ENCODE measurements around the gene PDE6H. TPM values are rescaled to one million over a fixed set of nuclear protein-coding genes. Genes with fewer than 3 reads are reported as not detected.

PDE6H gene
- total RNA-seq: not detected

DNA sequence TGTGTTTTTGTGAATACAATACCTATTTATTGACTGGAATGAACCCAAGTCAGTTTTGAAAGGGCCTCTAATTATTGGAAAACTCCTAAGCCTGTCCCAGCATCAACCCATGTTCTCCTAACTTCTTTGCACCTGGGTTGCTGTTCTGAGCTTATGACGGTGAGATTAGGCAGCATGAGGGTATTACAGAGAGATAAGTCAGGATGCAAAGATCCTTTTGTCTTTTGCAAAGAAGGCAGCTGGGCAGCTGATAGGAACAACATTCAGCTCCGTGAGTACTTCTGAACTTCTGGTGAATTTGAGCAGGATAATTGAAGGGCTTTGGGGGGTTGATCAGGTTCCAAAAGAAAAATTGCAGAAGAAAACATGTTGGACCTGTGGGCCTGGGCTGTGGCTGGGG is at the start of gene PDE6H:
Gene PDE6H (plus strand): TSS at position 227 of the 400 bp plus-strand sequence. CDS start 4,971 bp downstream, outside the sequence.
- ChIA-PET CTCF (interaction anchor here (1.0 kb wide), 1 partner anchor 62 kb away, joined by 3 read pairs; no protein-coding TSS in a partner anchor), POLR2A (no interaction called here)

DNA sequence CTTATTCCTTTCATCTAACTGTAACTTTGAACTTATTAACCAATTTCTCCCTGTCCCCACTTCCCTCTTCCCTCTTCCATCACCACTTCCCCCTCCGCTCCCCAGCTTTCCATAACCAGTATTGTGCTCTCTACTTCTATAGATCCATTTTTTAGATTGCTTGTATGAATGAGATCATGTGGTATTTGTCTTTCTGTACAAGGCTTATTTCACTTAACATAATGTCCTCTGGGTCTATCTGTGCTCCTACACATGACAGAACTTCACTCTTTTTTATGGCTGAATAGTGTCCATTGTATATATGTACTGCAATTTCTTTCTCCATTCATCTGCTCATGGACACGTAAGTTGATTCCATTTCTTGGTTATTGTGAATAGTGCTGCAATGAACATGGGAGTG is 48.9 kb upstream of the PDE6H start:
- CTCF ChIA-PET: interaction anchor here (1.2 kb wide), 1 partner anchor 72 kb away, joined by 3 read pairs; no protein-coding TSS in a partner anchor
- POLR2A ChIA-PET: no interaction called here

DNA sequence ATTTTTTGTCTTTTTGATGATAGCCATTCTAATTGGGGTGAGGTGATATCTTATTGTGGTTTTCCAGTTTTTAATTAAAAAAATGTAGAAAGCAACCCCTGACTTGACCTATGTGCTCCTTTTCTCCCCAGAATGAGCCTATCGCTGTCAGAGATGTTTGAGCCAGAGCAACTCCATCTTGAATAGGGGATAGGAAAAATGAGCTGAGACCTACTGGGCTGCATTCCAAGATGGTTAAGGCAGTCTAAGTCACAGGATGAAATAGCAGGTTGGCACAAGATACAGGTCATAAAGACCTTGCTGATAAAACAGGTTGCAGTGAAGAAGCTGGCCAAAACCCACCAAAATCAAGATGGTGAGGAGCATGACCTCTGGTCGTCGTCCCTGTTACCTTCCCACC is 48.3 kb upstream of the PDE6H start:
- POLR2A ChIA-PET: no interaction called here
- CTCF ChIA-PET: no interaction called here

DNA sequence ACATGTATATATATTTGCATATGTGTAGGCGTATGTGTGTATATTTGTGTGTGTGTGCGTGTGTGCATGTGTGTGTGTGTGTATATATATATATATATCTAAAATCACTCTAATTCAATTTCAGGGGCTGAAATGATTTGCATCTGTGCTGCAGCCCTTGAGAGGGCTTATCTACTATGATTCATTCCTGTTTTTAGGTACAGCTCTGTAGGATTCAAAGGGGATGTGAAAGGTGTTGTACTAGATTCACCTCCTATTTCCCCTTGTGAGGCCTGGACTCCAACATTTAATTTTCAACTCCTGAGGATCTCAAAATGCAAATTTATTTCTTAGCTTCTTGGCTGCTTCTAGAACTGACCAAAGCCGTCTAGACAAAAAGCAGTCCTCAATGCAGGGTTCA is 45.6 kb upstream of the PDE6H start:
- CTCF ChIA-PET: interaction anchor here (0.6 kb wide), 1 partner anchor 39 kb away, joined by 4 read pairs; no protein-coding TSS in a partner anchor
- POLR2A ChIA-PET: no interaction called here

DNA sequence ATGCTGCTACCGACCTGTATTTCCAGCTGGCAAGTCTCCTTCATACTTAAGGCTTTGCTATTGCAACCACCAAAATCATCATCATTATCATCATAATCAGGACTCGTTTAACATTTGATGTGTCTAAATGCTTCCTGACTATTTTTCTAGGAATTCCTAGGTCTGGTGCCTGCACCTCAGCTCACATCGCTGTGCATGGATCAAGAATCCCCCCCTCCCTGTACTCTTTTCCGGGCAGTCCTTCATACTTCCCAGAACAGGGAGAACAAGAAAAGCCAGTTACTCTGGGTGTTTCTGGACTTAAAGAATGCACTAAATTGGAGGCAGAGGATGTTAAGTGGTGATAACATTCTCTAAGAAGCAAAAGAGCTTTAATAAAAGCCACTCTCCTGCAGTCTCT is 43.9 kb upstream of the PDE6H start:
- CTCF ChIA-PET: interaction anchor here (0.6 kb wide), 1 partner anchor 46 kb away, joined by 4 read pairs; no protein-coding TSS in a partner anchor
- POLR2A ChIA-PET: no interaction called here

DNA sequence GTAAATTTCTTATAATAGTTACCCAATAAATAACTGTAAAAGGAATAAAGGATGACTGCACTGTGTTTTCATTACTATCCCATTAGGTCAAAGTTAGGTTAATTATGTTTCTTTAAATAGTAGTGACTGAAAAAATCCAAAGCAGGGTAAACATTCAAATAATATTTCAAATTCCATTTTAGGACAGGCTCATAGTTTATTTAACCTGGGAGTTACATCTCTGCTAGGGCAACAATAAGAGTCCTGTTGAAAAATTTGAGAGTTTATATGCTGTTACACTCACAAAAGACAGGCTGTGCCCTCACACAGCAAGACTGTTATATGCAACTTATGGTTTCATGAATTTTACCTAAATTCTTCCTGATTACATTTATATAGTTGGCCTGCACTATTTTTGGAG is 42.5 kb upstream of the PDE6H start:
- CTCF ChIA-PET: no interaction called here

DNA sequence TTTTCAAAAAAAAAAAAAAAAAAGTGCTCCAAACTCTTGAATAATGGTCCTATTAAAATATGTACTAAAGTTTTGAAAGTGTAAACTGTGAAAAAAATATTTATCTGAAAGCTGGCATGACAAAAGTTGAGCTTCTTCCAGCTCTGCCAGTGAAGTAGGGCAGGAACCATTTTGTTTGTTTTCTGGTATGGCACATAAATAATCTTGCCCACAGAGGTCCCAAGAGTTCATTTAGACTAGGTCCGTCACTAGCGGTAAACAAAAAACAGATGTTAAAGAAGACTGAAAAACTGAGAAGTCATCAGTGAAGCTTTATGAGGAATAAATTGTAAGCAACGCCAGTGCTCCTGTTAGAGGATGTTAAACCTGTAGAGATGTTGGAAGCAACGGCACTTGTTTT is 41.5 kb upstream of the PDE6H start:
- CTCF ChIA-PET: no interaction called here
- POLR2A ChIA-PET: no interaction called here

More for the DNA sequence above, 42.5 kb upstream of the PDE6H start:
- POLR2A ChIA-PET: no interaction called here

DNA sequence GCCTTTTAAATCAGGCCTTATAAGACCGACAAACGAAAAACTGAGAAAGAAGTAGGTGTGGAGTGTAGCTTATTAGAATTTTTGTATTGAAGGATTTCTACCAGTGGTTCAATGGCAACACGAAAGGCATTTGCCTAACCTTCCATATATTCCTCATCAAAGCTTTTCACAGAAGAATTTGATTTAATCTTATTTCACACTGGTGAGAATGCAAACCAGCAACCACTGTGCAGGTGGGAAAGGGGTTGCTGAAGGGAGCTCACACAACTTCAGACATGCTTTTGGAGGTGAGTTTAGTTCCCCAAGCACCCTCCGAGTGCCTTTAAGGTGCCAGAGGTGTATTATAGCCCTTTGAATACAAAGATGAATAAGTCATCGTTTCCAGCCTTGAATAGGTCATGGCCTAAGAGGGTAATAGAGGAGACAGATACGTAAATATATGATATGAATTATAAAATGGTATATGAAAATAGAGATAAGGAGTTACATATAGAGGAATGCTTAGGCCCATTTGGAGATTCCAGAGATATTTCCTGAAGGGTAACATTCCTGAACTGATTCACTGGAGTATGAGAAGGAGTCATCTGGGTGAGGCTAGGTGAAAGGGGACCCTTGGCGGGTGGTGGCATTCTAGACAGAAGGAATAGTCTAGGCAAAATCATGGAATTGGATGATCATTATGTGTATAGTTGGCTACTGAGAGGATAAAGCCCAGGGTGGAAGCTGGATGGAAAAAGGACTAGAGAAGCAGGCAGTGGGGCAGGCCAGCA is 40.9 kb upstream of the PDE6H start:
- ChIA-PET POLR2A (no interaction called here), CTCF (no interaction called here)

DNA sequence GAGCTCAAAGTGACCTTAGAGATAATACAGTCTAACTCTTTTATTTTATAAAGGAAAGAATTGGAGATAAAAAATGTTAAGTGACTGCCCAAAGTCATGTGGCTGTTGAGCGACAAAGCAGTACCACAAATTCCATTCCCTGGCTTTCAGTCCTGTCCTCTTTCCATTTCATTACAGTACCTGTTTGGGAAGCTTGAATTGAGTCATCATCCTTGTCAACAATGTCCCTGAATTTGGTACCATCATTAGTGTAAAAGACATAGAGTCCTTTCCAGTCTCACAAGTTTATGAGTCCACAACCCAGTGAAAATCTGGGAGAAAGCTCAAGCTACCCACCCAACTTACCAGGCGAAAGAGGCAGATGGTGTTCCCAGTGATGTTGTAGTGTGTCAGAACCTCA is 38.3 kb upstream of the PDE6H start:
- CTCF ChIA-PET: no interaction called here
- POLR2A ChIA-PET: no interaction called here

DNA sequence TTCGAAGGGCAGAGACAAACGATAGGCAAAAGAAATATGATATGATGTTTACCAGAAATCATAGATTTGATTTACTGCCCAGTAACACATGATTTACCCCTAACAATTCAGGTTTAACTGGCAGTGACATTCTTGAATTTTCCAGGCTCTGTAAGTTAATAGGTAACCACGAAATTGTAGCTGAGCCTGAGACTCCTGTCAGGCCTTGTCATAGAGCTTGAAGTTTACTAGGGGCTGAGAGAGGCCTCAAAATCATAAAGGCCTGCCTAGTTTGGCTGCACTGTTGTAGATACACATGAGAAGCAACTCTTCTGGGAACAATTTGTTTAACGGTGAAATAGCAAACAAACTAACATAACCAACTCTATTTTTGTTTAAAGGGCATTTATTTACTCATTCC is 37.8 kb upstream of the PDE6H start:
- ChIA-PET POLR2A (no interaction called here), CTCF (no interaction called here)

DNA sequence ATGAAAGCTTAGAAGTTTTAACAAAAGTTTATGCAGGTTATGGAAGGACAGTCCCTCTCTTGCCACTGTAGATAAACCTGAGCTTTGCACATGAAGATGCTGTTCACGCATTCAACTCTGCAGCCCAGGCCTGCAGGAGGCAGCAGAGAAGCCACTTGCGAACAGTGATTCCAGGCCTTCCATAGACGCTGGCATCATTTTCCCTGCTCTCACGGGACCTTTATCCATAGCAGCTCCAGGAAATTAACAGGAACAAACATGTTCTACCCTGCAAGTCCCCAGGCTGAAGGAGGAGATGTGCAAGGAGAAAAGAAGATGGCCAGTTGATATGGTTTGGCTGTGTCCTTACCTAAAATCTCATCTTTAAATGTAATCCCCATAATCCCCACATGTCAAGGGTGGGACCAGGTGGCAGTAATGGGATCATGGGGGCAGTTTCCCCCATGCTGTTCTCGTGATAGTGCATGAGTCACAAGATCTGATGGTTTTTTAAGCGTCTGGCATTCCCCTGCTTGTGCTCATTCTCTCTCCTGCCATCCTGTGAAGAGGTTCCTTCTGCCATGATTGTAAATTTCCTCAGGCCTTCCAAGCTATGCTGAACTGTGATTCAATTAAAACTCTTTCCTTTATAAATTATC is 36.5 kb upstream of the PDE6H start:
- ChIA-PET CTCF (interaction anchor here (0.8 to 1.5 kb wide), 2 partner anchors 8 to 59 kb away, joined by 3 to 6 read pairs; no protein-coding TSS in a partner anchor), POLR2A (no interaction called here)

DNA sequence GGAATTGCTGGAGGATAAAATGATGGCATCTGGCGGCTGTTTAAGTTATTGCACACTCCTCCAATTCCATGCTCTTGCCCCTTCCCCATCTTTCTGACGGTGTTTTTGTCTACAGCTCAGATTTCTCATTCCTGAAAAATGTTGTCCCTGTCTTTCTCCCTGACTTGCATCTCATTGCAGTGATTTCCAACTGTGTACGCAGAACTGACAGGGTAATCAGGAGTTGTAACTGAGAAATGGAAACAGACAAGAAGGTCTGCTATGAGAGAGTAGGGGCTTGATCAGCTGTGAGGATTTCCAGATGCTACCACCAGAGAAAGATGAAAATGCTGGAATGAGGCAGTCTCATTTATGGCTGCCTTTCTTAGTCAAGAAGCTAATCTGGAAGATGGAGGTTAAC is 35.8 kb upstream of the PDE6H start:
- POLR2A ChIA-PET: no interaction called here
- CTCF ChIA-PET: interaction anchor here (0.6 to 1.5 kb wide), 2 partner anchors 10 to 58 kb away, joined by 3 to 6 read pairs; no protein-coding TSS in a partner anchor

DNA sequence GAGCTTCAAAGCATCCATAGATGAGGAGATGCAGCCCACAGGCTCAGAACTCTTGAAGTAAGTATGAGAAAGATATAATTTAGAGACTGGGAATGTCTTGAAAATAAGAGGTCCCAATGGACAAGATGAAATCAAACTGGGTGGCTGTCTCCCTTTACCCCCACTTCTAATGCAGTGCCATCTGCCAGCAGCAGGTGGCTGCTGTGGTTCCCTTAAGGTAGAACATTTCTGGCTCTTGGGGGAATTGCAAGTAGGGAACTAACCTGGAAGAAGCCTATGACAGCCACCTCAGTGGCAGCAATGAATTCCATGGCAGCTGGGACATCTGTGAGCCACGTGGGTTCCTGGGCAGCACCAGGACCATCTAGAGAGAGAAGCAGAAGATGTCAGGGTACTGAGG is 35.2 kb upstream of the PDE6H start:
- CTCF ChIA-PET: interaction anchor here (0.6 to 1.4 kb wide), 2 partner anchors 10 to 58 kb away, joined by 3 to 9 read pairs; no protein-coding TSS in a partner anchor
- POLR2A ChIA-PET: no interaction called here

DNA sequence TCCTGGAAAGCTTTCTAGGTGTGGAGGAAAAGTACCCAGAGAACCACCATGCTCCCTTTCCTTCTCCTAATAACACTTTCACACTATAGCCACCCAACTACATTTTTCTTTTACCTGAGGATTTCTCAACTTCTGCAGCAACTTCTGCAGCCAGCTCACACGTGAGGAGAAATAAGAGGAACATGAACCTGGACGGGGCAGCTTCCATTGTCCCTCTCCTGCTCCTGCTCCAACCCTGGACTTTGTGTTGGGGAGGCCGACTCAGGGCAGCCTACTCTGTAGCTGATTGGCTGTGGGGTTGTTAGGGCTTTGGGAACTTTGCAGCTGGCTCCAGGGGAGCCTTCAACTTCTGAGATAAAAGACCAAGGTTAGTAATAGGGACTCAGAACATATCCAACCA is 34.5 kb upstream of the PDE6H start, which contains the start of gene ERP27:
Gene ERP27 (minus strand): TSS at position 237 of the 400 bp plus-strand sequence. CDS start 29 bp downstream, at position 208.
- ChIA-PET CTCF (interaction anchor here (1.4 kb wide), 1 partner anchor 57 kb away, joined by 9 read pairs; no protein-coding TSS in a partner anchor), POLR2A (no interaction called here)

DNA sequence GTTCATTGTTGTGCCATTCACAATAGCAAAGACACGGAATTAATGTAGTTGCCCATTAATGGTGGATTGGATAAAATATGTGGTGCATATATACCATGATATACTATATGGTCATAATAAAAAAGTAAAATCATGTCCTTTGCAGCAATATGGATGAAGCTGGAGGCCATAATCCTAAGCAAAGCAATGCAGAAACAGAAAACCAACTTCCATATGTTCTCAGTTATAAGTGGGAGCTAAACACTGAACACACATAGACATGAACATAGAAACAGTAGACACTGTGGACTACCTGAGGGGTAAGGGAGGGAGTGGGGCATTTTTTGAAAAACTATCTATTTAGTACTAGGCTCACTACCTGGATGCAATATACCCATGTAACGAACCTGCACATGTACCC is 31.5 kb upstream of the PDE6H start:
- POLR2A ChIA-PET: no interaction called here
- CTCF ChIA-PET: interaction anchor here (1.2 kb wide), 1 partner anchor 54 kb away, joined by 5 read pairs; no protein-coding TSS in a partner anchor

DNA sequence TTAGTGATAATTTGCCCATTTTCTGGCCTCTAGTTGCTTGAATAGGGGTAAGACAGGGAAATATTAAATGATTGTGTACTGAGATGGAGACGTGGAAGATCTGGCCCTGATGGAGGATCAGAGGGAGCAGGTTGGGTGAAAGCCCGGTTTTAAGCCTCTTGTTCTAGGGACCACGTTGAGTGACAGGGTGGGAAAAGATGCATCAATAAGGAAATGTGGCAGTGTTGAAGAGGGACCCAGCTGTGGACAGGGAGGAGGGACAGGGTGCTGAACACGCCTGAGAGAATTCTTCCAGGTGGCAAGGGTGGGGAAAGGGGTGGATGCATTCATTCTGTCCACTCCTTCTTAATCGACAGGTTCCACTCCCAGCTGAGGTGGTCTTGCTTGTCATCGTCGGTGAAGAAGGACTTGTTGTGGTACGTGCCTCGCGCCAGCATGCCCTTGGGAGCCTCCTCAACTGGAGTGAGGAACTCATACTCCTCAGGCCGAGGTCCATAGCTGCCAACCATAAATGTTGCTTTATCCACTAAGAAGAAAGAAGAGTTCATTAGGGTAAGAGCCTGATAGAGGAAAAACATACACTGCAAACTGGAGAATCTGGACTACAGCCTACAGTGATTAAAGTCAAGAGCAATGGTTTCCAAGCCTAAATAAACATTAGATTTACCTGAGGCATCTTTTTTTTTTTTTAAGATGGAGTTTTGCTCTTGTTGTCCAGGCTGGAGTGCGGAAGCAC is 30.5 kb upstream of the PDE6H start:
- ChIA-PET CTCF (no interaction called here), POLR2A (no interaction called here)

DNA sequence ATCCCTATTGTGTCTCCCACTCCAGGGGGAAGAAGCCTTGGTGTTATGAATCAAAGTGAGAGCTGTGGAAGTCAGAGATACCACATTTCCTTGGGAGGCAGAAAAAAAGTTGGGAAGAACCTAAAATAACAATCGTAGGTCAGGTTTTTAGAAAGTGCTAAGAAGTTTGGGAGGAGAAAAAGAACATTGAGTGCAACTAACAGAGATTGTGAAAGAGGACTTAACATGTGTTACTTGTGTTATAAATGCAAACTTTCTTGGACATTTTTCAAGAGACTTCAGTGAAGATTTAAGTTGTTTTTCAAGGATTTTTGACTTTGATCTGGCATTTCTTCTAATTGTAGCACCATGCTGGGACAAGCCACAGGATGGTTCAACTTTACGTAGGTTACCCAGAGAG is 26.7 kb upstream of the PDE6H start:
- ChIA-PET POLR2A (no interaction called here), CTCF (no interaction called here)

DNA sequence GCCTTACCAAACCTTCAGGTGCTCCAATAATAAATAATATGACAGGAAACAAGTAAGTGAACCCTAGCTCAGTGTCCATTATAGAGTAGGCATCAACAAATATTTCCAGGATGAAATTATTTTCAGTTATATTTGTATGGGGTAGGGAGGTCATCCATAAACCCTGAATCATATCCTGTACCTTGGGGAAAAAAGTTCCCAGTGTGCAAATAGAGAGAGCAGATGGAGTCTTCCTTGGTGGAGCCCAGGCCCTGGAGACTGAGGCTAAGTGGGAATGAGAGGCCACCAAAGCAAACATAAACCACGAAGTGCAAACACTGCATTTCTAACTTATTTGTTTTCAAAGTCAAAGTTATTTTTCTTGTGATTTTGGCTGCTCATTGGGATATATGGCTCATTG is 26.0 kb upstream of the PDE6H start:
- ChIA-PET CTCF (interaction anchor here (0.9 to 1.0 kb wide), 2 partner anchors 10 to 176 kb away, joined by 3 read pairs; a partner anchor contains a TSS), POLR2A (interaction anchor here (2.1 kb wide), 1 partner anchor 177 kb away, joined by 7 read pairs; a partner anchor contains a TSS)

DNA sequence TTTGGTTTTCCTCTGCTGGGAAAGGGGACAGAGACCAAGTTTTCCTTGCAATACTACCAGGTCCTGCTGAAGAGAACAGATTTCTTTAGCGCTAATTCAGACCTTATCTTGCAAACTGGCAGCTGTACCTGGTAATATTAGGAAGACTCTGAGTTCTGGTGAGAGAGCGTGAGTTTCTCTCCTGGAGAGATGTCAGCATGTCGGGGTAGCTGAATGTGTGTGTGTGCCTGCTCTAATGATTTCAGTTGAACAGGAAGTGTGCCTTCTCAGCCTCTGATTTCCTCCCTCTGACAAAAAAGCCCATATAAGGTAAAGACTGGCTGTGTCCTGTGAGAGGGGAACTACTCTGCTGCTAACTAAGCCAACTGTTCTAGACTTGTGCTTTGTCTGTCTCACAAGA is 24.2 kb upstream of the PDE6H start:
- CTCF ChIA-PET: interaction anchor here (1.0 to 1.7 kb wide), 2 partner anchors 47 to 103 kb away, joined by 3 to 4 read pairs; no protein-coding TSS in a partner anchor
- POLR2A ChIA-PET: interaction anchor here (1.3 to 2.1 kb wide), 2 partner anchors 9 to 178 kb away, joined by 7 to 11 read pairs; a partner anchor contains a TSS

DNA sequence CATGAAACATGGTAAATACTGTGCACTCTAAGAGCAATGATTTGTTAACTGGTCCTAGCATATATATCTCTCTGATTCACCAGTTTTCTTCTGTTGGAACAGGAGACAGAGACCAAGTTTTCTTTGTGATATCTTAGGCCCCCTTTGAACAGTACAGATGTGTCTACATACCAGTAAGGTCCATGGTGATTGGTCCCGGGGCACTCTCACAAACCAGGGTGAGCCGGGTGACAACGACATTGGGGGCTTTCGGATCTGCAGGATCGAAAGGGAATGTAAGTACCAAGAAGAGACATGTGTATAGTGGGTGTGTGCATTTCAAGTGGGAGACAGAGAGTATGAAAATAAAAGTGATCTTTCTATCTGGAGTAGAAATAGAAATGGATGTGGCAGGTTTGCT is 23.2 kb upstream of the PDE6H start:
- CTCF ChIA-PET: no interaction called here
- POLR2A ChIA-PET: no interaction called here
